ENCODE results near the gene VTI1A. TPM values are rescaled to one million over a fixed set of nuclear protein-coding genes. Genes with fewer than 3 reads are reported as not detected.
"Not testable (repeated sequence)": the region's sequence is repeated elsewhere in the genome, so short reads cannot be mapped to it uniquely, and the experiment has no call there.

The VTI1A gene
- total RNA-seq, 1 donor from 2014 or later = 33.6 TPM

- intact Hi-C loops (cut with micrococcal nuclease) = no loop called here
- Mint-ChIP-seq H3K27me3 (ENCODE audit: low read depth) (no peaks in the 10 kb centered on the region), H3K9me3 (no peaks in the 10 kb centered on the region), H3K27ac (peak overlapping the region; percentile 74), H3K4me1 (ENCODE audit: low read depth) (peaks cover 10% of the 10 kb centered on the region), H3K4me3 (ENCODE audit: low read depth) (no peak overlapping the region), H3K36me3 (ENCODE audit: low read depth) (peaks cover 42% of the 10 kb centered on the region)
- no peak for DNase-seq (ENCODE audit: low spot score)
Observed at GRCh38 chr10:112461029-112461887, 14.2 kb downstream of the VTI1A start.

GRCh38 chr10:112464074-112464473, 17.1 kb downstream of the VTI1A start:
- intact Hi-C loops (cut with micrococcal nuclease); H3K27ac Mint-ChIP-seq: not testable (repeated sequence)

GRCh38 chr10:112465299-112465883, 18.4 kb downstream of the VTI1A start:
- no peak for DNase-seq (ENCODE audit: low spot score)
- Mint-ChIP-seq H3K36me3 (ENCODE audit: low read depth) (peaks cover 55% of the 10 kb centered on the region), H3K9me3 (no peaks in the 10 kb centered on the region), H3K27me3 (ENCODE audit: low read depth) (no peaks in the 10 kb centered on the region), H3K27ac (no peak overlapping the region), H3K4me1 (ENCODE audit: low read depth) (peaks cover 10% of the 10 kb centered on the region), H3K4me3 (ENCODE audit: low read depth) (no peak overlapping the region)
- intact Hi-C loops (cut with micrococcal nuclease) = no loop called here

More at GRCh38 chr10:112464074-112464473, 17.1 kb downstream of the VTI1A start:
- H3K4me1 Mint-ChIP-seq (ENCODE audit: low read depth); H3K9me3 Mint-ChIP-seq; H3K4me3 Mint-ChIP-seq (ENCODE audit: low read depth); DNase-seq (ENCODE audit: low spot score); H3K27me3 Mint-ChIP-seq (ENCODE audit: low read depth): not testable (repeated sequence)
- peaks cover 46% of the 10 kb centered on the region for H3K36me3 Mint-ChIP-seq (ENCODE audit: low read depth)

GRCh38 chr10:112466802-112467201, 19.8 kb downstream of the VTI1A start:
- Mint-ChIP-seq H3K36me3 (ENCODE audit: low read depth) (peaks cover 45% of the 10 kb centered on the region), H3K9me3 (no peaks in the 10 kb centered on the region), H3K27ac (no peak overlapping the region), H3K4me1 (ENCODE audit: low read depth) (peaks cover 5% of the 10 kb centered on the region), H3K27me3 (ENCODE audit: low read depth) (no peaks in the 10 kb centered on the region), H3K4me3 (ENCODE audit: low read depth) (no peak overlapping the region)
- DNase-seq (ENCODE audit: low spot score) = no peak
- intact Hi-C loops (cut with micrococcal nuclease) = no loop called here

GRCh38 chr10:112467541-112468075, 20.6 kb downstream of the VTI1A start:
- intact Hi-C loops (cut with micrococcal nuclease) = no loop called here
- peaks cover 7% of the 10 kb centered on the region for H3K4me1 Mint-ChIP-seq (ENCODE audit: low read depth)
- no peak overlapping the region for H3K27ac Mint-ChIP-seq
- H3K9me3 Mint-ChIP-seq = no peaks in the 10 kb centered on the region
- peaks cover 44% of the 10 kb centered on the region for H3K36me3 Mint-ChIP-seq (ENCODE audit: low read depth)
- no peak overlapping the region for H3K4me3 Mint-ChIP-seq (ENCODE audit: low read depth)
- no peaks in the 10 kb centered on the region for H3K27me3 Mint-ChIP-seq (ENCODE audit: low read depth)
- DNase-seq (ENCODE audit: low spot score) = no peak

GRCh38 chr10:112471878-112472487, 25.0 kb downstream of the VTI1A start:
- Mint-ChIP-seq H3K27me3 (ENCODE audit: low read depth) (no peaks in the 10 kb centered on the region), H3K4me1 (ENCODE audit: low read depth) (peaks cover 4% of the 10 kb centered on the region), H3K27ac (no peak overlapping the region), H3K9me3 (no peaks in the 10 kb centered on the region), H3K36me3 (ENCODE audit: low read depth) (peaks cover 10% of the 10 kb centered on the region), H3K4me3 (ENCODE audit: low read depth) (no peak overlapping the region)
- intact Hi-C loops (cut with micrococcal nuclease) = loop anchor here (1.0 to 10.0 kb wide), 4 partner anchors 25 to 633 kb away; partner anchors contain the start of genes VTI1A and ZDHHC6
- DNase-seq (ENCODE audit: low spot score) = no peak

GRCh38 chr10:112475575-112476218, 28.7 kb downstream of the VTI1A start:
- Mint-ChIP-seq H3K4me3 (ENCODE audit: low read depth) (no peak overlapping the region), H3K4me1 (ENCODE audit: low read depth) (peaks cover 4% of the 10 kb centered on the region), H3K27ac (no peak overlapping the region), H3K9me3 (no peaks in the 10 kb centered on the region), H3K27me3 (ENCODE audit: low read depth) (no peaks in the 10 kb centered on the region), H3K36me3 (ENCODE audit: low read depth) (no peaks in the 10 kb centered on the region)
- DNase-seq (ENCODE audit: low spot score) = no peak
- intact Hi-C loops (cut with micrococcal nuclease) = loop anchor here (10.0 kb wide), 1 partner anchor 629 kb away; no protein-coding TSS in a partner anchor

- no peaks in the 10 kb centered on the region for H3K27me3 Mint-ChIP-seq (ENCODE audit: low read depth)
- no peak overlapping the region for H3K27ac Mint-ChIP-seq
- H3K4me1 Mint-ChIP-seq (ENCODE audit: low read depth) = no peaks in the 10 kb centered on the region
- no peaks in the 10 kb centered on the region for H3K36me3 Mint-ChIP-seq (ENCODE audit: low read depth)
- no peak overlapping the region for H3K4me3 Mint-ChIP-seq (ENCODE audit: low read depth)
- intact Hi-C loops (cut with micrococcal nuclease) = loop anchor here (10.0 kb wide), 1 partner anchor 903 kb away; no protein-coding TSS in a partner anchor
- no peaks in the 10 kb centered on the region for H3K9me3 Mint-ChIP-seq
- no peak for DNase-seq (ENCODE audit: low spot score)
Observed at GRCh38 chr10:112481602-112482001, 34.6 kb downstream of the VTI1A start.

GRCh38 chr10:112484399-112484798, 37.4 kb downstream of the VTI1A start:
- Mint-ChIP-seq H3K4me1 (ENCODE audit: low read depth) (no peaks in the 10 kb centered on the region), H3K4me3 (ENCODE audit: low read depth) (no peak overlapping the region), H3K9me3 (no peaks in the 10 kb centered on the region), H3K27ac (no peak overlapping the region), H3K36me3 (ENCODE audit: low read depth) (no peaks in the 10 kb centered on the region), H3K27me3 (ENCODE audit: low read depth) (no peaks in the 10 kb centered on the region)
- no peak for DNase-seq (ENCODE audit: low spot score)
- intact Hi-C loops (cut with micrococcal nuclease) = loop anchor here (10.0 kb wide), 1 partner anchor 900 kb away; no protein-coding TSS in a partner anchor

GRCh38 chr10:112487964-112488363, 40.9 kb downstream of the VTI1A start:
- intact Hi-C loops (cut with micrococcal nuclease) = loop anchor here (10.0 kb wide), 1 partner anchor 897 kb away; no protein-coding TSS in a partner anchor
- H3K36me3 Mint-ChIP-seq (ENCODE audit: low read depth) = no peaks in the 10 kb centered on the region

GRCh38 chr10:112490545-112490944, 43.5 kb downstream of the VTI1A start:
- Mint-ChIP-seq H3K9me3 (no peaks in the 10 kb centered on the region), H3K27ac (no peak overlapping the region), H3K27me3 (ENCODE audit: low read depth) (peaks cover 9% of the 10 kb centered on the region), H3K4me3 (ENCODE audit: low read depth) (no peak overlapping the region), H3K4me1 (ENCODE audit: low read depth) (peaks cover 6% of the 10 kb centered on the region), H3K36me3 (ENCODE audit: low read depth) (no peaks in the 10 kb centered on the region)
- no peak for DNase-seq (ENCODE audit: low spot score)
- intact Hi-C loops (cut with micrococcal nuclease) = no loop called here

More at GRCh38 chr10:112487964-112488363, 40.9 kb downstream of the VTI1A start:
- H3K27me3 Mint-ChIP-seq (ENCODE audit: low read depth) = peaks cover 3% of the 10 kb centered on the region
- no peak overlapping the region for H3K27ac Mint-ChIP-seq
- H3K4me3 Mint-ChIP-seq (ENCODE audit: low read depth) = no peak overlapping the region
- no peaks in the 10 kb centered on the region for H3K9me3 Mint-ChIP-seq
- peaks cover 6% of the 10 kb centered on the region for H3K4me1 Mint-ChIP-seq (ENCODE audit: low read depth)
- no peak for DNase-seq (ENCODE audit: low spot score)

GRCh38 chr10:112491144-112491543, 44.1 kb downstream of the VTI1A start:
- no peak for DNase-seq (ENCODE audit: low spot score)
- Mint-ChIP-seq H3K27me3 (ENCODE audit: low read depth) (peaks cover 9% of the 10 kb centered on the region), H3K36me3 (ENCODE audit: low read depth) (no peaks in the 10 kb centered on the region), H3K27ac (no peak overlapping the region), H3K9me3 (no peaks in the 10 kb centered on the region), H3K4me1 (ENCODE audit: low read depth) (peaks cover 6% of the 10 kb centered on the region), H3K4me3 (ENCODE audit: low read depth) (no peak overlapping the region)
- intact Hi-C loops (cut with micrococcal nuclease) = loop anchor here (1.0 kb wide), 1 partner anchor 41 kb away; no protein-coding TSS in a partner anchor

Data from activated T-helper 2 cell treated with anti-CD3 and anti-CD28 coated beads, Interferon-gamma antibody, Interleukin-2, Interleukin-4, amounts not matched to agents 10 μg/mL and 5 μg/mL and 100 μg/mL, durations not matched to agents 14 hours and 24 hours and 36 hours (primary cell).